ENCODE data around the gene KCNG1. TPM values are rescaled to one million over a fixed set of nuclear protein-coding genes. Genes with fewer than 3 reads are reported as not detected.
A peak's percentile ranks its signal among the peaks of the same experiment; 100 is the strongest.

KCNG1 gene
- total RNA-seq, 1 donor from 2014 or later = 2.2 TPM

DNA sequence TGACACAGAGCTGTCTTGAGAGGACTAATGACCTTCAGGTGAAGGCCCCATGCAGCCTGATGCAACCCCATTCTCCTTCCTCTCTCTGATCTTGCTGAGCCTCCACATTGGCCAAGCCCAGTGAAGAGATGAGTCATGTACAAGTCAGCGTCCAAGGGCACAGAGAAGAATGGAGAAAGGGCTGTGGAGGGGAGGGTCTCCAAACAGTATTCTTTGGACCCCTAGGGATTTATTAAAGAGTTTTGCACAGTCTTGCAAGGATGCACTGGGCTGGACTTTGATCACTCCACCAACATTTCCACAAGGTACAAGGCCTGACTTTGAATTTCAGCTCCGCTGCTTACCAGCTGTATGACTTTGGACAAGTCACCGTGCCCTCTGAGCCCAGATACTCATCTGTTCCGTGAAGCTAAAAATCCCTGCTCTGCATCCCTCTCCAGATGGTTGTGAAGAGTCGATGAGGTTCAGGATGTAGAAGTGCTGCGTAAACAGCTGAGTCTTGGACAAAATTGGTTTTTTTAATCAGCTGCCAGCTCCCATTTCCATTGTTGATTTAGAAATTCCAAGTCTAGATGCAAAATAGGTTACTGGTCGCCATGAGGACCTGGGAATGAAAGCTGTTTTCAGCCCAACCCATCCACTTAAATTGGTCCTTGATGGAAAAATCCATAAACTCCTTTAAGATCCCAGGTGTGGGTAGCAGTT is 14.1 kb upstream of the KCNG1 start:
- Mint-ChIP-seq H3K27ac (no peak overlapping the region), H3K27me3 (ENCODE audit: insufficient read depth, low read depth) (peaks cover 4% of the 10 kb centered on the region), H3K9me3 (peaks cover 6% of the 10 kb centered on the region), H3K36me3 (no peaks in the 10 kb centered on the region), H3K4me1 (peaks cover 25% of the 10 kb centered on the region), H3K4me3 (no peak overlapping the region)
- Histone ChIP-seq H3F3A (ENCODE audit: low read depth) (no peaks in the 10 kb centered on the region), H2AFZ (replicated peaks) (no peak overlapping the region), H3K4me2 (no peak overlapping the region), H3K27ac (no peak overlapping the region), H3K4me1 (peaks cover 9% of the 10 kb centered on the region), H3K27me3 (no peaks in the 10 kb centered on the region), H3K9me3 (ENCODE audit: low read depth) (no peaks in the 10 kb centered on the region), H3K79me2 (ENCODE audit: low read depth) (no peaks in the 10 kb centered on the region), H3K4me3 (no peak overlapping the region), H4K20me1 (ENCODE audit: low read depth) (no peaks in the 10 kb centered on the region), H3K9ac (no peak overlapping the region), H3K36me3 (no peaks in the 10 kb centered on the region)
- DNase-seq (ENCODE audit: low spot score) = no peak
- no peak for TF ChIP-seq EZH2 (IDR thresholded peaks at IDR 0.05)
- TF ChIP-seq, protein P1, sequence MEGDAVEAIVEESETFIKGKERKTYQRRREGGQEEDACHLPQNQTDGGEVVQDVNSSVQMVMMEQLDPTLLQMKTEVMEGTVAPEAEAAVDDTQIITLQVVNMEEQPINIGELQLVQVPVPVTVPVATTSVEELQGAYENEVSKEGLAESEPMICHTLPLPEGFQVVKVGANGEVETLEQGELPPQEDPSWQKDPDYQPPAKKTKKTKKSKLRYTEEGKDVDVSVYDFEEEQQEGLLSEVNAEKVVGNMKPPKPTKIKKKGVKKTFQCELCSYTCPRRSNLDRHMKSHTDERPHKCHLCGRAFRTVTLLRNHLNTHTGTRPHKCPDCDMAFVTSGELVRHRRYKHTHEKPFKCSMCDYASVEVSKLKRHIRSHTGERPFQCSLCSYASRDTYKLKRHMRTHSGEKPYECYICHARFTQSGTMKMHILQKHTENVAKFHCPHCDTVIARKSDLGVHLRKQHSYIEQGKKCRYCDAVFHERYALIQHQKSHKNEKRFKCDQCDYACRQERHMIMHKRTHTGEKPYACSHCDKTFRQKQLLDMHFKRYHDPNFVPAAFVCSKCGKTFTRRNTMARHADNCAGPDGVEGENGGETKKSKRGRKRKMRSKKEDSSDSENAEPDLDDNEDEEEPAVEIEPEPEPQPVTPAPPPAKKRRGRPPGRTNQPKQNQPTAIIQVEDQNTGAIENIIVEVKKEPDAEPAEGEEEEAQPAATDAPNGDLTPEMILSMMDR (IDR thresholded peaks at IDR 0.05) = no peak
- TF ChIP-seq EZH2phosphoT487 (IDR thresholded peaks at IDR 0.05) = no peak

DNA sequence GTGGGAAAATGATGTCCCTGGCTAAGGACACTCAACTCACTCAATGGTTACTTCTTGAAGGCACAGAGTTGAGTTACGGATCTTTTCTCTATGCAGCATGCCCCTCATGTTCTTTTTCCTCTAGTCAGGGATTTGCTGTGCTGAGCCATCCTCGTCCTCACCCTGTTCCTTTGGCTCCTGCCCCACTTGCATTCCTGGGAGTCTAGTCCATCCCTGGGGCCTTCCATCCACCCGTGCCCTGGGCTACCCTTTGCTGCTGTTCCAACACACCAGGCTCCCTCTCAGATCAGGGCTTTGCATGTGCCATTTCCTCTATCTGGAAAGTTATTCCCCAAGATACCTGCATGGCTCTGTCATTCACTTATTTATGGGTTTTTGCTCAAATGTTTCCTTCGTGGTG is 13.3 kb upstream of the KCNG1 start:
- no peaks in the 10 kb centered on the region for H3K79me2 ChIP-seq (ENCODE audit: low read depth)
- peaks cover 11% of the 10 kb centered on the region for H3K9me3 Mint-ChIP-seq
- no peak overlapping the region for H3K4me3 ChIP-seq
- H3K4me1 ChIP-seq = peaks cover 9% of the 10 kb centered on the region
- H3K27ac Mint-ChIP-seq = no peak overlapping the region
- DNase-seq (ENCODE audit: low spot score) = no peak
- peaks cover 12% of the 10 kb centered on the region for H3K27me3 Mint-ChIP-seq (ENCODE audit: insufficient read depth, low read depth)
- H3K36me3 Mint-ChIP-seq = no peaks in the 10 kb centered on the region
- no peaks in the 10 kb centered on the region for H4K20me1 ChIP-seq (ENCODE audit: low read depth)
- H3F3A ChIP-seq (ENCODE audit: low read depth) = no peaks in the 10 kb centered on the region
- H3K27ac ChIP-seq = no peak overlapping the region
- no peak overlapping the region for H3K4me3 Mint-ChIP-seq
- H3K9ac ChIP-seq = no peak overlapping the region
- TF ChIP-seq EZH2 (IDR thresholded peaks at IDR 0.05) (no peak), EZH2phosphoT487 (IDR thresholded peaks at IDR 0.05) (no peak)
- TF ChIP-seq, protein P1 (IDR thresholded peaks at IDR 0.05) = no peak
- peaks cover 25% of the 10 kb centered on the region for H3K4me1 Mint-ChIP-seq
- H3K4me2 ChIP-seq = no peak overlapping the region
- no peaks in the 10 kb centered on the region for H3K9me3 ChIP-seq (ENCODE audit: low read depth)
- H3K27me3 ChIP-seq = no peaks in the 10 kb centered on the region
- H3K36me3 ChIP-seq = no peaks in the 10 kb centered on the region
- no peak overlapping the region for H2AFZ ChIP-seq (replicated peaks)

DNA sequence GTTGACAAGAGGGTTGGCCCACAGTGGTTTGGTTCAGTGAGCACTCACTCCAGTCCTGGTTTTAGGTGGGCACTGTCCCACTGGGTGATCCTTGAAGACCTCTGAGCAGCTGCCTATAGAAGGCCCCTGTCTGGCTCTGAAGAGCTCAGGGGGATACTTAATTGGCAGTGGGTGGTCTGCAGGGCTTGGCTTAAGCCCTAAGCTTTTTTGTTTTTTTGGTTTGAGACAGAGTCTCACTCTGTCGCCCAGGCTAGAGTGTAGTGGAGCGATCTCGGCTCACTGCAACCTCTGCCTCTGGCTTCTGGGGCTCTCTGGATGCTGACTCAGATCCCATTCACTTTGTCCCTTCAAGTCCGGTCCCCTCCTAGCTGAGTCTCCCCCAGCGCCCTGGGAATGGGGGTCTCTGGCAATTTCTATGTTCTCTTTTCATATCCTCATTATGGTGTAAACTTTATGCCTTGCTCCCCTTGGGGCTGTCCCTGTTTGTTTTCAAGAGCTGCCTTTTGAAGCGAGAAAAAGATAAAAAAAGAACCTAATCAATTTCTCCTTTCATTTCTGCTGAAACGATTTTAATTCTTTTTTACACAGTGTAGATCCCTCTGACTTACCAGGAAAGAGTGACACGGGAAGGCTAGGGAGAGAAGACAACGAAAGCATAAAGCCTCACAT is 12.2 kb upstream of the KCNG1 start:
- H3K27ac Mint-ChIP-seq = no peak overlapping the region
- TF ChIP-seq, protein P1 (IDR thresholded peaks at IDR 0.05) = no peak
- no peak for TF ChIP-seq EZH2phosphoT487 (IDR thresholded peaks at IDR 0.05)
- peaks cover 11% of the 10 kb centered on the region for H3K9me3 Mint-ChIP-seq
- Histone ChIP-seq H3K4me1 (peaks cover 9% of the 10 kb centered on the region), H3K27me3 (peaks cover 2% of the 10 kb centered on the region), H3K4me3 (no peak overlapping the region), H4K20me1 (ENCODE audit: low read depth) (no peaks in the 10 kb centered on the region), H3K79me2 (ENCODE audit: low read depth) (no peaks in the 10 kb centered on the region), H3K27ac (no peak overlapping the region), H3F3A (ENCODE audit: low read depth) (no peaks in the 10 kb centered on the region), H3K9ac (no peak overlapping the region), H3K36me3 (no peaks in the 10 kb centered on the region), H3K4me2 (peak overlapping the region; percentile 39), H2AFZ (replicated peaks) (no peak overlapping the region), H3K9me3 (ENCODE audit: low read depth) (no peaks in the 10 kb centered on the region)
- peaks cover 29% of the 10 kb centered on the region for H3K4me1 Mint-ChIP-seq
- no peak overlapping the region for H3K4me3 Mint-ChIP-seq
- no peaks in the 10 kb centered on the region for H3K36me3 Mint-ChIP-seq
- H3K27me3 Mint-ChIP-seq (ENCODE audit: insufficient read depth, low read depth) = peaks cover 14% of the 10 kb centered on the region
- DNase-seq (ENCODE audit: low spot score) = peak; percentile 52
